ENCODE results near the gene FHIT. TPM values are rescaled to one million over a fixed set of nuclear protein-coding genes. Genes with fewer than 3 reads are reported as not detected.
"Not testable (repeated sequence)": the region's sequence is repeated elsewhere in the genome, so short reads cannot be mapped to it uniquely, and the experiment has no call there.

Gene FHIT
- total RNA-seq, 4 donors from 2014 or later, result 8.8 to 35.6 (median 12.6) TPM

DNA sequence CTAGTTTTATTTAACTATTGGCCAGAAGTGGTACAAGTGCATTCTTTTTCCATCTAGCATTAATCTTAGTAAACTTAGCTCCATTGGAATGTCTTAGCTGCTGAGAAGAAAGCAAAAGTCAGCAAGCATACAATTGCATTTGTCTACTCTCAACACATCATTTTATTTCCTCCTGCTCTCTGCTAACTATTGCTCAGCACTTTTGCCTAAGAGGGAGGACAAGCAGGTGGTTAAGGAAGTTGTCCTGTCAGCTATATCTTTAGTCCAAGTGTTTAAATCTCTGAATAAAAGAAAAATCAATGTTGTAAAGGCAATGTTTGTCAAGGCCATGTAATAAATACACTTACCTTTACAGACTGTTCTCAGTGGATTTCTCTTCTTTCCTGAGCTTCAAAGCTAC is 51.0 kb downstream of the FHIT start:
- H3K9me3 ChIP-seq, result no peaks in the 10 kb centered on the region
- no peaks in the 10 kb centered on the region for H3K4me1 ChIP-seq
- no peak for DNase-seq (ENCODE audit: low spot score in 2 of 2)
- no peak overlapping the region for H3K4me3 ChIP-seq
- H3K36me3 ChIP-seq, result no peaks in the 10 kb centered on the region
- no peak overlapping the region for H3K27ac ChIP-seq
- no peaks in the 10 kb centered on the region for H3K27me3 ChIP-seq
- no peak for TF ChIP-seq POLR2A (IDR thresholded peaks at IDR 0.05)

DNA sequence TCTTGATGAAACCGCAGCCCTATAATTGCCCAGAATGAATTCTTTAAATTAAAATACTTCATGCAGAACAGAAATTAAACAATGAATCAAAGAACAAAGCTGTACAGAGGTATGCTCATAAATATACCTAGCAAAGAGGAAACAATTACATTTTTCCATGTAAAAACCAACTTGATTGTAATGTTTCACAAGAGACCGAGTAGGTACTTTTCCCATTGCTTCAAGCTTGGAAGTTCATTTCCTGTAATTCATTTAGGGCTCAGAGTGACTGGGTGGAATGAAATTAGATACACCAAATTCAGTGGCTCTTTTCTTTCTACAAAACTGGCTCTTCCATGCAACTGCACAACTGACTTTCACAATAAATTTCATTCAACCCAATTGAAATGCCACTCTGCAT is 51.4 kb downstream of the FHIT start:
- Histone ChIP-seq H3K27ac (no peak overlapping the region), H3K36me3 (no peaks in the 10 kb centered on the region), H3K9me3 (no peaks in the 10 kb centered on the region), H3K4me1 (no peaks in the 10 kb centered on the region), H3K4me3 (no peak overlapping the region), H3K27me3 (no peaks in the 10 kb centered on the region)
- WGBS, result 80% methylated on average over 2 of the region's 2 CpGs
- DNase-seq (ENCODE audit: low spot score in 2 of 2), result no peak
- no peak for TF ChIP-seq POLR2AphosphoS5 (IDR thresholded peaks at IDR 0.05)
- no peak for TF ChIP-seq EP300 (IDR thresholded peaks at IDR 0.05)
- TF ChIP-seq, protein P1, sequence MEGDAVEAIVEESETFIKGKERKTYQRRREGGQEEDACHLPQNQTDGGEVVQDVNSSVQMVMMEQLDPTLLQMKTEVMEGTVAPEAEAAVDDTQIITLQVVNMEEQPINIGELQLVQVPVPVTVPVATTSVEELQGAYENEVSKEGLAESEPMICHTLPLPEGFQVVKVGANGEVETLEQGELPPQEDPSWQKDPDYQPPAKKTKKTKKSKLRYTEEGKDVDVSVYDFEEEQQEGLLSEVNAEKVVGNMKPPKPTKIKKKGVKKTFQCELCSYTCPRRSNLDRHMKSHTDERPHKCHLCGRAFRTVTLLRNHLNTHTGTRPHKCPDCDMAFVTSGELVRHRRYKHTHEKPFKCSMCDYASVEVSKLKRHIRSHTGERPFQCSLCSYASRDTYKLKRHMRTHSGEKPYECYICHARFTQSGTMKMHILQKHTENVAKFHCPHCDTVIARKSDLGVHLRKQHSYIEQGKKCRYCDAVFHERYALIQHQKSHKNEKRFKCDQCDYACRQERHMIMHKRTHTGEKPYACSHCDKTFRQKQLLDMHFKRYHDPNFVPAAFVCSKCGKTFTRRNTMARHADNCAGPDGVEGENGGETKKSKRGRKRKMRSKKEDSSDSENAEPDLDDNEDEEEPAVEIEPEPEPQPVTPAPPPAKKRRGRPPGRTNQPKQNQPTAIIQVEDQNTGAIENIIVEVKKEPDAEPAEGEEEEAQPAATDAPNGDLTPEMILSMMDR (IDR thresholded peaks at IDR 0.05), result no peak
- TF ChIP-seq POLR2A (IDR thresholded peaks at IDR 0.05), result no peak

DNA sequence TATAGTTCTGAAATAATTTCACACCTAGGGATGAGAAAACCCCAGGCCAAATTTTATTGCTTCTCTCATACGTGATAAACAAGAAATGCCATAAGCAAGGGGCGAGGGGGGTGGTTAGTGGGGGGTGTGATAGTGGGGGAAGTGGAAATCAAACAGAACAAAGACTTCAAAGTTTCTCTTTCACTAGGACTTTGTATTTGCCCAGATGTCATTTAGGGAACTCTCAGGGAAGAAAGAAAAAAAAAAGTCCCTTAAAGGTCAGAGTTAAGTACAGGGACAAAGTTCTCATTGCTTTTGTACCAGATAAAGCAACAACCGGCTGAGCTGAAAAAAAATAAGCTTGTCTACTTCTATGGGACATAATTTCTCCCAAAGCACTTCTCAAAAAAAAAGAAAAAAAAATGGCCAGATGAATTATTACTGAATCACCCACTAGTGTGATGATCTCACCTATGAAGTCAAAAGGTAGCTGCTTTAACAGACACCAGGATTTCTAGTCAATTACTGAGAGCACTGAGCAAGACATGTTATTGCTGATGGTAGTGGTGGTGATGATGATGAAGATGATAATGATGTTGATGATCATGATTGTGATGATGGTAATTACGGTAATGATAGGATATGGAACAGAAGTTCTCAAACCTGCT is 56.2 kb downstream of the FHIT start:
- H3K9me3 ChIP-seq, result no peaks in the 10 kb centered on the region
- 73% methylated on average over 4 of the region's 4 CpGs for whole genome bisulfite sequencing
- no peak overlapping the region for H3K4me3 ChIP-seq
- TF ChIP-seq POLR2AphosphoS5 (IDR thresholded peaks at IDR 0.05), result no peak
- H3K27me3 ChIP-seq, result no peaks in the 10 kb centered on the region
- no peaks in the 10 kb centered on the region for H3K36me3 ChIP-seq
- no peak for DNase-seq (ENCODE audit: low spot score in 2 of 2)
- no peaks in the 10 kb centered on the region for H3K4me1 ChIP-seq
- no peak overlapping the region for H3K27ac ChIP-seq

DNA sequence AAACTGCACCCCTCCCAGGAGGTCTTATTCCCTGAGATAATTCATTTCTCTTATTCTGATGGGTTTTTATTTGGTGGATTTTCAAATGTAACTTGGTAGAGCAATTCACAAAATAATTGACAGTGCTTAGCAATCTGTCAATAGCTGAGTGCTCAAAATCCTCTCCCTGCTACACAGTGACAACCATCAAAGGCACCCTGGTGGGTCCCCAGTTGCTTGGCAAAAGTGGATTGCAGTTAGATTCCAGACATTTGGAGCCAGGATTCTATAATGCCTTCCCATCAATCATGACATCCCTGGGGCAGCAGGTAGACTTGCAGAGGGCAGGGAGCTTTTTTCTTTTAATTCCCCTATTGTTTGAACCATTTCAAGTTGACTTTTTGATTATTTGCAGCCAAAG is 59.0 kb downstream of the FHIT start:
- H3K4me3 ChIP-seq, result no peak overlapping the region
- no peaks in the 10 kb centered on the region for H3K36me3 ChIP-seq
- H3K27me3 ChIP-seq, result no peaks in the 10 kb centered on the region
- H3K27ac ChIP-seq, result no peak overlapping the region
- DNase-seq (ENCODE audit: low spot score in 2 of 2), result no peak
- H3K4me1 ChIP-seq, result no peaks in the 10 kb centered on the region
- H3K9me3 ChIP-seq, result no peaks in the 10 kb centered on the region
- TF ChIP-seq, protein P1 (IDR thresholded peaks at IDR 0.05), result no peak
- TF ChIP-seq POLR2AphosphoS5 (IDR thresholded peaks at IDR 0.05), result no peak
- TF ChIP-seq POLR2A (IDR thresholded peaks at IDR 0.05), result no peak
- TF ChIP-seq EP300 (IDR thresholded peaks at IDR 0.05), result no peak

DNA sequence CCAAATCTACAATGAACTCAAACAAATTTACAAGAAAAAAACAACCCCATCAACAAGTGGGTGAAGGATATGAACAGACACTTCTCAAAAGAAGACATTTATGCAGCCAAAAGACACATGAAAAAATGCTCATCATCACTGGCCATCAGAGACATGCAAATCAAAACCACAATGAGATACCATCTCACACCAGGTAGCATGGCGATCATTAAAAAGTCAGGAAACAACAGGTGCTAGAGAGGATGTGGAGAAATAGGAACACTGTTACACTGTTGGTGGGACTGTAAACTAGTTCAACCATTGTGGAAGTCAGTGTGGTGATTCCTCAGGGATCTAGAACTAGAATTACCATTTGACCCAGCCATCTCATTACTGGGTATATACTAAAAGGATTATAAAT is 61.0 kb downstream of the FHIT start:
- WGBS, result 84% methylated on average over 1 of the region's 1 CpG
- not testable (repeated sequence) for H3K27ac ChIP-seq; H3K36me3 ChIP-seq; H3K9me3 ChIP-seq; H3K4me3 ChIP-seq; DNase-seq (ENCODE audit: low spot score in 2 of 2); H3K27me3 ChIP-seq; H3K4me1 ChIP-seq

DNA sequence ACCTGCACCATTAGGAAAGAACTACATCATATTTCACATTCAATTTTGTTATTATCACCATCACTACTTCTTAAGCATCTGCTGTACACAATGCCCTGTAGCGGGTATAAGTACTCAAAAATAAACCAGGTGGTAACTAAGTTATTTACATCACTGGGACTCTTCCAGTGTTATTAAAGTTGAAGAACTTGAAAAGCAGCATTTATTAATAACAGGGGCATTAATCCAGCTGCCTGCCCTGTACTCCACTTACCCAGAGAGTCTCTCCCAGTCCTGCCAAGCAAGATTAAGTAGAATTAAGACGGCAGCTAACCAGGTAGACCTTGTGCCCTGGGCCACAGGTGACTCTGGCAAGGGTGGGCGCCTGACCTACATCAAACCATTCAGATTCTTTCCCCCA is 65.2 kb downstream of the FHIT start:
- Histone ChIP-seq H3K27me3 (no peaks in the 10 kb centered on the region), H3K27ac (no peak overlapping the region), H3K4me3 (no peak overlapping the region), H3K9me3 (no peaks in the 10 kb centered on the region), H3K4me1 (no peaks in the 10 kb centered on the region), H3K36me3 (no peaks in the 10 kb centered on the region)
- no peak for DNase-seq (ENCODE audit: low spot score in 2 of 2)
- 60% methylated on average over 3 of the region's 3 CpGs for WGBS
- TF ChIP-seq, protein P1 (IDR thresholded peaks at IDR 0.05), result no peak
- TF ChIP-seq EP300 (IDR thresholded peaks at IDR 0.05), result no peak
- no peak for TF ChIP-seq POLR2A (IDR thresholded peaks at IDR 0.05)
- TF ChIP-seq POLR2AphosphoS5 (IDR thresholded peaks at IDR 0.05), result no peak

DNA sequence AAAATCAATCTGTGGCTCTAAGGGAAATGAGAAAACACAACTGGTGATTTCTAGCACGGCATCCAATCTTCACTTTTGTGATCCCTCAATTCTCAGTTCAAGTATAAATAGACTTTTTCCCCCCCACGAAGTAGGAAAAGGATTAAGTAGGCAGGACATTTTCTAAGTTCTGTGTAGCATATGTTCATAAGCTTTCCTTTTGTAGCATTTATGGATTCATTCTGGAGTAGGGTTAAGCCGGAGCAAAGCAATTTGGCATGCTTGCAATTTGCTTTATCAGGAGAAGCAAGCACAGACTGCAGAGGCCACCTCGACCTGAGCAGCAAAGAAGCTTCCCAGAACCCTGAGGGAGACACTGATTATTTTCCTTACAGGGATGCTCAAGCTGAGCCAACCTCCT is 66.3 kb downstream of the FHIT start:
- TF ChIP-seq POLR2AphosphoS5 (IDR thresholded peaks at IDR 0.05) (no peak), POLR2A (IDR thresholded peaks at IDR 0.05) (no peak), EP300 (IDR thresholded peaks at IDR 0.05) (no peak)
- TF ChIP-seq, protein P1 (IDR thresholded peaks at IDR 0.05), result no peak
- no peaks in the 10 kb centered on the region for H3K4me1 ChIP-seq
- 45% methylated on average over 4 of the region's 4 CpGs for WGBS
- no peak overlapping the region for H3K27ac ChIP-seq
- no peaks in the 10 kb centered on the region for H3K9me3 ChIP-seq
- DNase-seq (ENCODE audit: low spot score in 2 of 2), result no peak
- H3K27me3 ChIP-seq, result no peaks in the 10 kb centered on the region
- no peak overlapping the region for H3K4me3 ChIP-seq
- H3K36me3 ChIP-seq, result no peaks in the 10 kb centered on the region

Measured in suprapubic skin (tissue), 4 donors.